ENCODE results near the gene POU2F1.

POU2F1 gene

GRCh38 chr1:167339405-167339804 lies 118.7 kb downstream of the POU2F1 start:
- Mint-ChIP-seq H3K27ac (no peak overlapping the region), H3K9me3 (peaks cover 4% of the 10 kb centered on the region), H3K4me1 (peaks cover 26% of the 10 kb centered on the region), H3K36me3 (peaks cover 34% of the 10 kb centered on the region), H3K4me3 (no peak overlapping the region), H3K27me3 (no peaks in the 10 kb centered on the region)
- DNase-seq (ENCODE audit: low spot score in 2 of 2) = no peak
- ATAC-seq (ENCODE audit: low read depth) = no peak

- peak; percentile 87 for ATAC-seq (ENCODE audit: low read depth)
- peaks cover 27% of the 10 kb centered on the region for H3K36me3 Mint-ChIP-seq
- H3K27ac Mint-ChIP-seq = peak overlapping the region; percentile 43
- H3K27me3 Mint-ChIP-seq = no peaks in the 10 kb centered on the region
- peaks cover 32% of the 10 kb centered on the region for H3K4me1 Mint-ChIP-seq
- no peak for DNase-seq (ENCODE audit: low spot score in 2 of 2)
- peaks cover 3% of the 10 kb centered on the region for H3K9me3 Mint-ChIP-seq
- H3K4me3 Mint-ChIP-seq = no peak overlapping the region
Measured at GRCh38 chr1:167342846-167343245, 122.2 kb downstream of the POU2F1 start.

- peak overlapping the region; percentile 3 for H3K27ac Mint-ChIP-seq
- DNase-seq (ENCODE audit: low spot score in 2 of 2) = no peak
Measured at GRCh38 chr1:167344112-167344511, 123.4 kb downstream of the POU2F1 start.

GRCh38 chr1:167344615-167345385 lies 124.1 kb downstream of the POU2F1 start:
- Mint-ChIP-seq H3K4me1 (peaks cover 29% of the 10 kb centered on the region), H3K4me3 (no peak overlapping the region), H3K27me3 (no peaks in the 10 kb centered on the region), H3K36me3 (peaks cover 18% of the 10 kb centered on the region), H3K27ac (peak overlapping the region; percentile 3), H3K9me3 (no peaks in the 10 kb centered on the region)
- ATAC-seq (ENCODE audit: low read depth) (no peak), DNase-seq (ENCODE audit: low spot score in 2 of 2) (no peak)

More at GRCh38 chr1:167344112-167344511, 123.4 kb downstream of the POU2F1 start:
- H3K9me3 Mint-ChIP-seq = peaks cover 1% of the 10 kb centered on the region
- H3K36me3 Mint-ChIP-seq = peaks cover 20% of the 10 kb centered on the region
- no peaks in the 10 kb centered on the region for H3K27me3 Mint-ChIP-seq
- no peak for ATAC-seq (ENCODE audit: low read depth)
- peaks cover 30% of the 10 kb centered on the region for H3K4me1 Mint-ChIP-seq
- H3K4me3 Mint-ChIP-seq = no peak overlapping the region

- H3K4me3 Mint-ChIP-seq = no peak overlapping the region
- DNase-seq (ENCODE audit: low spot score in 2 of 2) (no peak), ATAC-seq (ENCODE audit: low read depth) (no peak)
- H3K27me3 Mint-ChIP-seq = no peaks in the 10 kb centered on the region
- no peak overlapping the region for H3K27ac Mint-ChIP-seq
- peaks cover 29% of the 10 kb centered on the region for H3K4me1 Mint-ChIP-seq
- H3K36me3 Mint-ChIP-seq = peaks cover 18% of the 10 kb centered on the region
- no peaks in the 10 kb centered on the region for H3K9me3 Mint-ChIP-seq
Measured at GRCh38 chr1:167345386-167345733, 124.7 kb downstream of the POU2F1 start.

GRCh38 chr1:167357305-167357704 lies 136.6 kb downstream of the POU2F1 start:
- Mint-ChIP-seq H3K36me3 (peaks cover 34% of the 10 kb centered on the region), H3K27ac (no peak overlapping the region), H3K4me1 (peaks cover 38% of the 10 kb centered on the region), H3K4me3 (no peak overlapping the region), H3K9me3 (peaks cover 3% of the 10 kb centered on the region), H3K27me3 (no peaks in the 10 kb centered on the region)
- DNase-seq (ENCODE audit: low spot score in 2 of 2) = no peak
- ATAC-seq (ENCODE audit: low read depth) = peak; percentile 57

- no peaks in the 10 kb centered on the region for H3K27me3 Mint-ChIP-seq
- H3K4me1 Mint-ChIP-seq = peaks cover 34% of the 10 kb centered on the region
- no peak overlapping the region for H3K27ac Mint-ChIP-seq
- H3K9me3 Mint-ChIP-seq = peaks cover 3% of the 10 kb centered on the region
- ATAC-seq (ENCODE audit: low read depth) = no peak
- DNase-seq (ENCODE audit: low spot score in 2 of 2) = no peak
- no peak overlapping the region for H3K4me3 Mint-ChIP-seq
- H3K36me3 Mint-ChIP-seq = peaks cover 29% of the 10 kb centered on the region
Measured at GRCh38 chr1:167359295-167359694, 138.6 kb downstream of the POU2F1 start.

GRCh38 chr1:167360120-167360519 lies 139.4 kb downstream of the POU2F1 start:
- DNase-seq (ENCODE audit: low spot score in 2 of 2) = no peak
- peaks cover 25% of the 10 kb centered on the region for H3K36me3 Mint-ChIP-seq
- peaks cover 33% of the 10 kb centered on the region for H3K4me1 Mint-ChIP-seq
- H3K9me3 Mint-ChIP-seq = peaks cover 1% of the 10 kb centered on the region
- no peaks in the 10 kb centered on the region for H3K27me3 Mint-ChIP-seq
- no peak overlapping the region for H3K4me3 Mint-ChIP-seq
- no peak overlapping the region for H3K27ac Mint-ChIP-seq
- no peak for ATAC-seq (ENCODE audit: low read depth)

- ATAC-seq (ENCODE audit: low read depth) = no peak
- no peak overlapping the region for H3K27ac Mint-ChIP-seq
- peaks cover 27% of the 10 kb centered on the region for H3K36me3 Mint-ChIP-seq
- no peaks in the 10 kb centered on the region for H3K27me3 Mint-ChIP-seq
- no peak for DNase-seq (ENCODE audit: low spot score in 2 of 2)
- peaks cover 1% of the 10 kb centered on the region for H3K9me3 Mint-ChIP-seq
- H3K4me3 Mint-ChIP-seq = no peak overlapping the region
- H3K4me1 Mint-ChIP-seq = peaks cover 27% of the 10 kb centered on the region
Measured at GRCh38 chr1:167362638-167363037, 142.0 kb downstream of the POU2F1 start.

- Mint-ChIP-seq H3K9me3 (no peaks in the 10 kb centered on the region), H3K36me3 (peaks cover 29% of the 10 kb centered on the region), H3K27ac (no peak overlapping the region), H3K4me3 (no peak overlapping the region), H3K4me1 (peaks cover 21% of the 10 kb centered on the region), H3K27me3 (no peaks in the 10 kb centered on the region)
- no peak for DNase-seq (ENCODE audit: low spot score in 2 of 2)
- ATAC-seq (ENCODE audit: low read depth) = no peak
Measured at GRCh38 chr1:167364826-167365225, 144.1 kb downstream of the POU2F1 start.

- Mint-ChIP-seq H3K36me3 (peaks cover 26% of the 10 kb centered on the region), H3K9me3 (no peaks in the 10 kb centered on the region), H3K4me1 (peaks cover 17% of the 10 kb centered on the region), H3K27ac (no peak overlapping the region), H3K27me3 (no peaks in the 10 kb centered on the region), H3K4me3 (no peak overlapping the region)
- no peak for DNase-seq (ENCODE audit: low spot score in 2 of 2)
- no peak for ATAC-seq (ENCODE audit: low read depth)
Measured at GRCh38 chr1:167365360-167365759, 144.7 kb downstream of the POU2F1 start.

- peaks cover 5% of the 10 kb centered on the region for H3K4me1 Mint-ChIP-seq
- DNase-seq (ENCODE audit: low spot score in 2 of 2) (no peak), ATAC-seq (ENCODE audit: low read depth) (no peak)
- no peaks in the 10 kb centered on the region for H3K9me3 Mint-ChIP-seq
- no peaks in the 10 kb centered on the region for H3K27me3 Mint-ChIP-seq
- H3K36me3 Mint-ChIP-seq = peaks cover 27% of the 10 kb centered on the region
- no peak overlapping the region for H3K4me3 Mint-ChIP-seq
- no peak overlapping the region for H3K27ac Mint-ChIP-seq
Measured at GRCh38 chr1:167367705-167368104, 147.0 kb downstream of the POU2F1 start.

- DNase-seq (ENCODE audit: low spot score in 2 of 2) (no peak), ATAC-seq (ENCODE audit: low read depth) (no peak)
- H3K36me3 Mint-ChIP-seq = peaks cover 34% of the 10 kb centered on the region
- peaks cover 3% of the 10 kb centered on the region for H3K4me1 Mint-ChIP-seq
- H3K9me3 Mint-ChIP-seq = no peaks in the 10 kb centered on the region
- no peak overlapping the region for H3K27ac Mint-ChIP-seq
- no peaks in the 10 kb centered on the region for H3K27me3 Mint-ChIP-seq
- H3K4me3 Mint-ChIP-seq = no peak overlapping the region
Measured at GRCh38 chr1:167369175-167369574, 148.5 kb downstream of the POU2F1 start.

GRCh38 chr1:167369933-167370332 lies 149.2 kb downstream of the POU2F1 start:
- Mint-ChIP-seq H3K9me3 (no peaks in the 10 kb centered on the region), H3K27me3 (no peaks in the 10 kb centered on the region), H3K4me1 (peaks cover 3% of the 10 kb centered on the region), H3K4me3 (no peak overlapping the region), H3K27ac (no peak overlapping the region), H3K36me3 (peaks cover 35% of the 10 kb centered on the region)
- no peak for ATAC-seq (ENCODE audit: low read depth)
- no peak for DNase-seq (ENCODE audit: low spot score in 2 of 2)

GRCh38 chr1:167371030-167371429 lies 150.3 kb downstream of the POU2F1 start:
- H3K4me3 Mint-ChIP-seq = no peak overlapping the region
- peaks cover 30% of the 10 kb centered on the region for H3K36me3 Mint-ChIP-seq
- H3K27ac Mint-ChIP-seq = peak overlapping the region; percentile 56
- H3K27me3 Mint-ChIP-seq = no peaks in the 10 kb centered on the region
- peaks cover 3% of the 10 kb centered on the region for H3K4me1 Mint-ChIP-seq
- no peaks in the 10 kb centered on the region for H3K9me3 Mint-ChIP-seq
- no peak for ATAC-seq (ENCODE audit: low read depth)
- DNase-seq (ENCODE audit: low spot score in 2 of 2) = no peak

All from memory B cell (primary cell).